ENCODE measurements around the gene CCDC33.

- TF ChIP-seq, protein P1, sequence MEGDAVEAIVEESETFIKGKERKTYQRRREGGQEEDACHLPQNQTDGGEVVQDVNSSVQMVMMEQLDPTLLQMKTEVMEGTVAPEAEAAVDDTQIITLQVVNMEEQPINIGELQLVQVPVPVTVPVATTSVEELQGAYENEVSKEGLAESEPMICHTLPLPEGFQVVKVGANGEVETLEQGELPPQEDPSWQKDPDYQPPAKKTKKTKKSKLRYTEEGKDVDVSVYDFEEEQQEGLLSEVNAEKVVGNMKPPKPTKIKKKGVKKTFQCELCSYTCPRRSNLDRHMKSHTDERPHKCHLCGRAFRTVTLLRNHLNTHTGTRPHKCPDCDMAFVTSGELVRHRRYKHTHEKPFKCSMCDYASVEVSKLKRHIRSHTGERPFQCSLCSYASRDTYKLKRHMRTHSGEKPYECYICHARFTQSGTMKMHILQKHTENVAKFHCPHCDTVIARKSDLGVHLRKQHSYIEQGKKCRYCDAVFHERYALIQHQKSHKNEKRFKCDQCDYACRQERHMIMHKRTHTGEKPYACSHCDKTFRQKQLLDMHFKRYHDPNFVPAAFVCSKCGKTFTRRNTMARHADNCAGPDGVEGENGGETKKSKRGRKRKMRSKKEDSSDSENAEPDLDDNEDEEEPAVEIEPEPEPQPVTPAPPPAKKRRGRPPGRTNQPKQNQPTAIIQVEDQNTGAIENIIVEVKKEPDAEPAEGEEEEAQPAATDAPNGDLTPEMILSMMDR (IDR thresholded peaks at IDR 0.05; ENCODE audit: low read length) = no peak
- no peak for TF ChIP-seq EZH2 (optimal IDR thresholded peaks at IDR 0.05; ENCODE audit: low read depth, low read length)
- TF ChIP-seq EZH2phosphoT487 (IDR thresholded peaks at IDR 0.05; ENCODE audit: low read length) = no peak
These were observed 140.9 kb downstream of the CCDC33 start for GRCh38 chr15:74376825-74377581.
